ENCODE measurements around the gene RBMXL2. TPM values are rescaled to one million over a fixed set of nuclear protein-coding genes. Genes with fewer than 3 reads are reported as not detected.

The RBMXL2 gene
- not detected in 5 replicates for total RNA-seq (2022; extraction: Qiagen RNA extraction; ENCODE audit: low read depth)

GRCh38 chr11:7088921-7089320 is at the start of gene RBMXL2:
Gene RBMXL2, plus strand, starts transcription at chr11:7088998. Its CDS starts 123 bp downstream, at chr11:7089121.

Other genes starting within 250 kb of the RBMXL2 start
- not detected in 5 replicates for gene OR10A5, start 243.3 kb upstream of the RBMXL2 start, total RNA-seq (2022; extraction: Qiagen RNA extraction; ENCODE audit: low read depth)
- gene OR10A2, start 225.9 kb upstream of the RBMXL2 start, total RNA-seq (2022; extraction: Qiagen RNA extraction; ENCODE audit: low read depth) = not detected in 5 replicates
- gene OR10A4, start 212.4 kb upstream of the RBMXL2 start, total RNA-seq (2022; extraction: Qiagen RNA extraction; ENCODE audit: low read depth) = not detected in 5 replicates
- not detected in 5 replicates for gene OR2D2, start 196.5 kb upstream of the RBMXL2 start, total RNA-seq (2022; extraction: Qiagen RNA extraction; ENCODE audit: low read depth)
- not detected in 5 replicates for gene OR2D3, start 168.0 kb upstream of the RBMXL2 start, total RNA-seq (2022; extraction: Qiagen RNA extraction; ENCODE audit: low read depth)
- gene ZNF215, start 162.6 kb upstream of the RBMXL2 start, total RNA-seq (2022; extraction: Qiagen RNA extraction; ENCODE audit: low read depth) = 1.0 to 1.5 TPM (median 1.3 TPM) in 5 replicates
- gene ZNF214, start 68.7 kb upstream of the RBMXL2 start, total RNA-seq (2022; extraction: Qiagen RNA extraction; ENCODE audit: low read depth) = 0.53 to 1.9 TPM (median 0.95 TPM) in 5 replicates
- not detected in 5 replicates for gene NLRP14, start 68.5 kb upstream of the RBMXL2 start, total RNA-seq (2022; extraction: Qiagen RNA extraction; ENCODE audit: low read depth)
- gene SYT9, start 162.9 kb downstream of the RBMXL2 start, total RNA-seq (2022; extraction: Qiagen RNA extraction; ENCODE audit: low read depth) = 0.13 to 0.25 TPM (median 0.17 TPM) in 5 replicates